ENCODE data around the gene THPO. TPM values are rescaled to one million over a fixed set of nuclear protein-coding genes. Genes with fewer than 3 reads are reported as not detected.

THPO gene
- polyA plus RNA-seq, 1 donor (not counting 4 experiments of a cell fraction or from before 2014, with no cell fraction given): not detected

- Histone ChIP-seq H3K27me3 (ENCODE audit: control insufficient read depth, extremely low read depth, insufficient read depth, low read length) (no peaks in the 10 kb centered on the region), H3K4me3 (ENCODE audit: control insufficient read depth in 2 of 3, extremely low read depth in 1 of 3, insufficient read depth in 2 of 3, low read depth in 1 of 3, low read length in 3 of 3) (no peak overlapping the region), H3K9me3 (ENCODE audit: control insufficient read depth, low read depth, low read length) (no peaks in the 10 kb centered on the region), H3K9me1 (ENCODE audit: control insufficient read depth, extremely low read depth, insufficient read depth, low read length) (no peaks in the 10 kb centered on the region), H3K27ac (ENCODE audit: control insufficient read depth, insufficient read depth, low read length) (no peak overlapping the region), H3K4me1 (ENCODE audit: control insufficient read depth, extremely low read depth, insufficient read depth, low read length) (peaks cover 13% of the 10 kb centered on the region), H3K9ac (ENCODE audit: control insufficient read depth, extremely low read depth, insufficient read depth, low read length) (no peak overlapping the region), H3K4me2 (ENCODE audit: control insufficient read depth, extremely low read depth, insufficient read depth, low read depth, low read length) (no peak overlapping the region), H3K36me3 (ENCODE audit: control insufficient read depth in 2 of 2, extremely low read depth in 1 of 2, insufficient read depth in 2 of 2, low read length in 2 of 2) (peaks cover 25% of the 10 kb centered on the region in 2 experiments), H4K20me1 (ENCODE audit: control insufficient read depth, extremely low read depth, insufficient read depth, low read length) (no peaks in the 10 kb centered on the region), H2AFZ (ENCODE audit: control insufficient read depth, low read length) (no peak overlapping the region), H3K79me2 (ENCODE audit: control insufficient read depth, insufficient read depth, low read length) (peaks cover 18% of the 10 kb centered on the region)
- DNase-seq (ENCODE audit: low read depth, low spot score): no peak
- TF ChIP-seq CTCF (optimal IDR thresholded peaks at IDR 0.05 in 1 of 3, IDR thresholded peaks at IDR 0.05 in 1 of 3, conservative IDR thresholded peaks at IDR 0.05 in 1 of 3; ENCODE audit: extremely low read depth in 1 of 3, insufficient read depth in 2 of 3, low read length in 3 of 3) (no peak), EZH2 (IDR thresholded peaks at IDR 0.05; ENCODE audit: low read length) (no peak)
- dilution Hi-C loops (cut with MboI; ENCODE audit: extremely low pct_ligation_motif_present, low sequenced_read_pairs): no loop called here
- no peak for FAIRE-seq
Measured at GRCh38 chr3:184368586-184369183, 9.3 kb downstream of the THPO start.

- dilution Hi-C loops (cut with MboI; ENCODE audit: extremely low pct_ligation_motif_present, low sequenced_read_pairs): no loop called here
- no peak overlapping the region for H3K9ac ChIP-seq (ENCODE audit: control insufficient read depth, extremely low read depth, insufficient read depth, low read length)
- H3K4me3 ChIP-seq (ENCODE audit: control insufficient read depth in 2 of 3, extremely low read depth in 1 of 3, insufficient read depth in 2 of 3, low read depth in 1 of 3, low read length in 3 of 3): no peak overlapping the region
- H3K4me2 ChIP-seq (ENCODE audit: control insufficient read depth, extremely low read depth, insufficient read depth, low read depth, low read length): no peak overlapping the region
- H3K9me1 ChIP-seq (ENCODE audit: control insufficient read depth, extremely low read depth, insufficient read depth, low read length): no peaks in the 10 kb centered on the region
- no peaks in the 10 kb centered on the region for H3K27me3 ChIP-seq (ENCODE audit: control insufficient read depth, extremely low read depth, insufficient read depth, low read length)
- no peak overlapping the region for H2AFZ ChIP-seq (ENCODE audit: control insufficient read depth, low read length)
- no peak for TF ChIP-seq EZH2 (IDR thresholded peaks at IDR 0.05; ENCODE audit: low read length)
- no peak for TF ChIP-seq CTCF (optimal IDR thresholded peaks at IDR 0.05 in 1 of 3, IDR thresholded peaks at IDR 0.05 in 1 of 3, conservative IDR thresholded peaks at IDR 0.05 in 1 of 3; ENCODE audit: extremely low read depth in 1 of 3, insufficient read depth in 2 of 3, low read length in 3 of 3)
- FAIRE-seq (no peak), DNase-seq (ENCODE audit: low read depth, low spot score) (no peak)
- H4K20me1 ChIP-seq (ENCODE audit: control insufficient read depth, extremely low read depth, insufficient read depth, low read length): no peaks in the 10 kb centered on the region
- H3K9me3 ChIP-seq (ENCODE audit: control insufficient read depth, low read depth, low read length): no peaks in the 10 kb centered on the region
- H3K36me3 ChIP-seq (ENCODE audit: control insufficient read depth in 2 of 2, extremely low read depth in 1 of 2, insufficient read depth in 2 of 2, low read length in 2 of 2): peaks cover 25% of the 10 kb centered on the region in 2 experiments
- H3K27ac ChIP-seq (ENCODE audit: control insufficient read depth, insufficient read depth, low read length): no peak overlapping the region
- peaks cover 16% of the 10 kb centered on the region for H3K4me1 ChIP-seq (ENCODE audit: control insufficient read depth, extremely low read depth, insufficient read depth, low read length)
- peaks cover 23% of the 10 kb centered on the region for H3K79me2 ChIP-seq (ENCODE audit: control insufficient read depth, insufficient read depth, low read length)
Measured at GRCh38 chr3:184368116-184368515, 9.9 kb downstream of the THPO start.
